GM21515 (cell line): ENCODE results near the gene PPHLN1.

ENCODE experiments used
- ATAC-seq: cut with Tn5 transposase; IDR thresholded peaks from one replicate; pipeline ENCODE4 v1.9.1; 2021; ENCODE audit not compliant: unreplicated experiment

PPHLN1 gene

DNA sequence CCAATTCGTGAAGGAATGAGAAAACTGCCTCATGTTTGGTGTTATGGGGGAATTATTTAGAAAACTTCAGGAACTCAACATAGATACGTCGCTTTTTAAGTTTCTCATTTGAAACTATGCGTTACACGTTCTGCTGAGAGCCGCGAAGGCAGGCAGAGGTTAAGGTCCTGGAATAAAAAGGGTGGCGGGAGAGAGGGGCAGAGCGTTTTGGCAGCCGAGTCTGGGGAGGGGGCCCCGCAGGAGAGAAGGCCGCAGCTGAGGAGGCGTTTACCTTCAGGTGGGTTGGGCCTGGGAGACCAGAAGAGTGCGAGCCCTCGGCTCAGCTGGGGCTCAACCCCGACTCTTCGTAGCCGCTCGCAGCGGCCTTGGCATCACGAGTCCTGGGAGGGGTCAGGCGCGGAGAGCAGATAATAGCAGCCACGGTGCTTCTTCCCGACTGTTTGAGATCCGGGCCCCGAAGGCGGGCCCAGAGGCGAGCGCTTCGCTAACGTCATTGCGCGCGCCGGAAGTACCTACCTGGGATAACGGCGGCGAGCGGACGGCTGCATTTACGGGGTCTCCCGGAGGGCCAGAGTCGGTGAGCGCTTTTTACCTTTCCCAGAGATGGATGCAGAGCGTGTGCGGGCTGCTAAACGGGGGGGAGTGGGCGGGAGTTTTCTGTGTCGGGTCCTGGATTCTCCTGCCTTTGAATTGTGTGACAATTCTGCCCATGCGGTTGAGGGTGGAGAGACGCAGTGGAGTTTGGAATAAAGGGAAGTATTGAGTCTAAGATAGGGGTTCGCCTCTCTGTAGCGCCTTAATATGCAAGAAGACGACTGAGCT, at the start of gene PPHLN1, which contains the start of gene ZCRB1:
Gene PPHLN1 (plus strand): TSS at position 515 of the 822 bp plus-strand sequence. CDS start 9,736 bp downstream, outside the sequence.
Gene ZCRB1 (minus strand): TSS at position 442 of the 822 bp plus-strand sequence. CDS start 1,992 bp downstream, outside the sequence.
- ATAC-seq = peak; percentile 97

DNA sequence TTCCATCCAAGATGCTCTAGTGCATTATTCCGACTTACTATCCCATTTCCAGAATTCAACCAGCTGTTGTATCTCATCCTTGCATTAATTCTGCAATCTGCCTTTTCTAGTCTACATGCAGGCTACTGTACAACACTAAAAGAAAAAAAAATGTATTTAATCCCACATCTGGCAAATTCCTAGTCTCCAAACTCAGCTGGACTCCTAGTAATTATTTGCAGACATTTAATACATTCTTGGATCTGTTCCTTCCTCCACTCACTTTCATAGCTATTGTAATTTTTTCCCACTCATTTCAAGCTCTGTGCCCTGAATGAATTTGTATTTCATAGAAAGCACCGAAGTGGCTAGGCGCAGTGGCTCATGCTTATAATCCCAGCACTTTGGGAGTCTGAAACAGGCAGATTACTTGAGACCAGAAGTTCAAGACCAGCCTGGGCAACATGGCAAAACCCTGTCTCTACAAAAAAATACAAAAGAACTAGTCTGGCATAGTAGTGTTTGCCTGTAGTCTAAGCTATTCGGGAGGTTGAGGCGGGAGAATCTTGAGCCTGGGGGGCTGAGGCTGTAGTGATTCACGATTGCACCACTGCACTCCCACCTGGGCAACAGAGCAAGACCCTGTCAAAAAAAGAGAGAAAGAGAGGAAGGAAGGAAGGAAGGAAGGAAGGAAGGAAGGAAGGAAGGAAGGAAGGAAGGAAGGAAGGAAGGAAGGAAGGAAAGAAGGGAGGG, 48.4 kb upstream of the PPHLN1 start:
- no peak for ATAC-seq

- ATAC-seq = no peak
Measured at GRCh38 chr12:42278128-42278510, 47.8 kb upstream of the PPHLN1 start.

- ATAC-seq = no peak
Measured at GRCh38 chr12:42281278-42281677, 44.7 kb upstream of the PPHLN1 start.

DNA sequence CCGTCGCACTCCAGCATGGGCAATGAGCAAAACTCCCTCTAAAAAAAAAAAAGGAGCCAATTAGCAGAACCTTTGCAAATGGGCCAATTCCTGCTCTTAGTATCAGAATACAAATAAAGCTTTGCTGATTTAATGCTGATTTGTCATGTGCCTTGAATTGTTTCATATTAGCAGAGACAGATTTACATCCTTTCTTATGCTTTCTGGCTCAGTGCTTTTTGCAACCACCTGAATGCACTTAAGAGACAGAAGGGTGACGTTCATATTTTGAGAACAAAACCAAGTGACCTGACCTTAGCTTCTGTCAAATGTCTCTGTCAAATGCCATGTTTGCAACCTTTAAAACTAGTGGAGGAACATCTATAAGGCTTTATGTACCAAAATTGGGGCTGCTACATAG, 44.1 kb upstream of the PPHLN1 start:
- ATAC-seq = no peak

DNA sequence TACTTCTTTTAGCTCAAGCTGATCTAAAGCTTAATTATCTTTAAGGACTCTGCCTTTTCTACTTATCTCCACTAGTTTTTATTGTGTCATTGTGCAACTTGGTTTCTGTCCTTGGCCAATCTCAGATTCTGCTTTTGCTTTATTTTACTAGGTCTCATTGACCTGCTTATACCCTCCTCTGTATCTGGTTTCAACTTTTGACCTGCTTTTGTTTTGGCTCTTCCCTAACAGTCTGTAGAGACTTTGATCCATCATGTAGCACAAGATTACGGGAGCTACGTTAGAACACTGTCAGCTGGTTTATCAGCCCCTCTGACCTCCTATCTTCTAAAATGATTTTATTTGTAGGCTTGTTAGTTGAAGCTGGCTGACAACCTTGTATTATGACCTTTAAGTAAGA, 43.7 kb upstream of the PPHLN1 start:
- ATAC-seq = no peak

DNA sequence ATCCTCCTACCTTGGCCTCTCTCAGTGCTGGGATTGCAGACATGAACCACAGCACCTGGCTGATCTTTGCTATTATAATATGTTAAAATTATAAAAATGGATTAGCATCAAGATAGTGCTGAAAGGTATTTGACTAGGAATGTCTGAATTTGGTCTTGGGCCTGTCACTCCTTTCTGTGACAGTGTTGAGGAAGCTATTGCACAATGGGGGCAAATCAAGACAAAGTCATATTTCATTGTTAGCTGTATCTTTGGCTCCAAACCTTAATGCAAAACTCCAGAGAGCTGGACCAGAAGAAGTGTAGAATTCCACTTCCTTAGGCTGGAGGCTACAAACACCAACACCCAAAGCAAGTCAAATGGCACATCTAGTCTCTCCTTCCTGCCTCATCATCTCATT, 42.2 kb upstream of the PPHLN1 start:
- ATAC-seq = no peak

DNA sequence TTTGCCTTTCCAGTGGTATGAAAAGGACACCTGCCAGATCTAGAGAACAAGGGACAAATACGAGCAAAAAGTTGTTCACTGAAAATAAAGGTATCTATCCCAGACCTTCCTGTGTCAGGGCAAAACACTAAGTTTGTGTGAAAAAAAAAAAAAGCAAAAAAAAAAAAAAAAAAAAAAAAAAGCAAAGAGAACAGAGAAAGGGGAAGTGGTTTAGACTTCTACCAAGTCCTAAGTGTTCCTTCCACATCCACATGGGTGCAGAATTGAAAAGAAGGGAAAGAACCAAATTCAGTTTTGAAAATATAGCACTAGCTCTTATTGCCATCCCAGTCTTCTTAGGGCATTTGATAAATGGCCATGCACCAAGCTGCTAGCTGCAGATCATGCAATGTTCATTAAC, 41.8 kb upstream of the PPHLN1 start:
- ATAC-seq = no peak

DNA sequence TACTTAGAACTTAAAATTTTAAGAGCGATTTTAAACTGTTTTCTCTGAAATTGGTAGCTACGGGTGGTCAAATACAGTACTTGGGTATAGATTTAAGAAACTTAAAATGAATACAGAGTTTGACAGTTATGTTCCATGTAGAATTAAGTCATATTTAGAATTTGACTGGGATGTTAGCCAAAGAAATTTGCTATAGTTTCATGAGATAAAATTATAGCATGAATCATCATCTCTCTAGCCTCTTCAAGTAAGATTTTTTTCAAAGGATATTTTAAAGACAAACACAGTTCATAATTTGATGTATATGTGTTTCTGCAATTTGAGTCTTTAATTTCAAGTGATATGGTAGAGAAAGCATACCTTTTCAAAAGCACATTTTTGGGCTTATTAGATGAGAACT, 41.1 kb upstream of the PPHLN1 start:
- no peak for ATAC-seq

- no peak for ATAC-seq
Measured at GRCh38 chr12:42285431-42285830, 40.5 kb upstream of the PPHLN1 start.

- no peak for ATAC-seq
Measured at GRCh38 chr12:42286741-42287140, 39.2 kb upstream of the PPHLN1 start.

- no peak for ATAC-seq
Measured at GRCh38 chr12:42288544-42288943, 37.4 kb upstream of the PPHLN1 start.

DNA sequence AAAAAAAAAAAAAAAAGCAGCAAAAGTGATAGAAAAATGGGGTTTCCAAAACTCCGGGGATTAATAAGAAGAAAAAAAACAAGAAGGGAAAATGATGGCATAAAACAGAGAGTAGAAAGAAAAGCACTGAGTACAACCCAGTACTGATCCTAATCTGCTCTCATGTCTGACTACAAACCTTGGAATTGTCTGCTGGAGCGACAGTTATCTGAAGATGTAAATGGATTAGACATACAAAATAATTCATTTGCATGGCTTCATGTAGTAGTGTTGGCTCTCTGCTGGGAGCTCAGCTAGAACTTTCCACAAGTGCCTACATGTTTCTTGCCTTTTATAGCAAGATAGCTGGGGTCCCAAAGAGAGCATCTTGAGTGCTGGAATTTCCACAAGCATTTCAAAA, 34.3 kb upstream of the PPHLN1 start:
- no peak for ATAC-seq

DNA sequence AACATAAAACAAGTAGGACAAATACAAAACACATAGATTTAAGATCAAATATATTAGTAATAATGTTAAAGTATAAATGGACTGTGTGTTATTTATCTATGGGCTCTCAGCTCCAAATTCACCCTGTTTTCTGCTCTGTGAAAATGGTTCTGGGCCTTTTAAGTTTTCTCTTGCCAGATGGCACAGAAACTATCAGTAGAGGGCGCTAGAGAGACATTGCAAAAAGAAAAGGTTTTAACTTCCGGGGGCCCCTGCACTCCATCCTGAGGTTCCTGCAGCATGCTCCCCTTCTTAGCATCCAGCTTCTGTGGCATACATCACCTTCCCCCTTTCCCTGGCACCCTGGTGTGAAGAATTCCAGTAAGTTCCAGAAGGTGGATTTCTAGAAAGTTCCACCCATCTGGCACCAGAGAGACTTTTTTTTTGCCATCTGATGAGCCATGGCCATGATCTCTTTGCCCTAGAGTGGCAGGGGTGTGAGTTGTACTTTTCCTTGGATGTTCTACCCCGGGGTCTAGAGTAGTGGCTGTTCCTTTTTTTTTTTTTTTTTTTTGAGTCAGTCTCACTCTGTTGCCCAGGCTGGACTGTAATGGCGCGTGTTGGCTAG, 29.4 kb upstream of the PPHLN1 start:
- no peak for ATAC-seq

GRCh38 chr12:42298887-42299286, 27.1 kb upstream of the PPHLN1 start:
- peak; percentile 16 for ATAC-seq

- peak; percentile 71 for ATAC-seq
Measured at GRCh38 chr12:42299392-42300308, 26.3 kb upstream of the PPHLN1 start.

GRCh38 chr12:42306297-42306696, 19.7 kb upstream of the PPHLN1 start:
- no peak for ATAC-seq

DNA sequence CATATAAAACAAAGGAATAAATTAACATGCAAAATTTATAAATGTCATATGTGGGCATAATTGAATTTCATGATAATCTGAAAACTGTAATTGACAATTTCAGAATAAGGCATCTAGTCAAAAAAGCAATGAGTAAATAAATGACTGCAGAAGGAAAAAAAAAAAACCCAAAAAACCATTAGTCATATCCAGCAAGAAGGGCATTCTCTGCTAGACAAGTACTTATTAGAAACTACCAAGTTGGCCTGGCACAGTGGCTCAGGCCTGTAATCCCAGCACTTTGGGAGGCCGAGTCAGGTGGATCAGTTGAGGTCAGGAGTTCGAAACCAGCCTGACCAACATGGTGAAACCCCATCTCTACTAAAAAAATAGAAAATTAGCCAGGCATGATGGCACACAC, 17.6 kb upstream of the PPHLN1 start:
- ATAC-seq = no peak

- no peak for ATAC-seq
Measured at GRCh38 chr12:42309996-42310395, 16.0 kb upstream of the PPHLN1 start.

GRCh38 chr12:42315108-42315507, 10.9 kb upstream of the PPHLN1 start:
- no peak for ATAC-seq

- no peak for ATAC-seq
Measured at GRCh38 chr12:42320796-42321195, 5.2 kb upstream of the PPHLN1 start.
